NT2/D1 (cell line): ENCODE data around the gene FGF19.

ENCODE experiments used
- DNase-seq: peaks from one replicate; pipeline ENCODE4 v3.0.0-alpha.2; 2011; ENCODE audit warnings: low read depth, low spot score
- H3K27me3 ChIP-seq: 2 replicates; pipeline ENCODE4 v1.6.0; 2011; ENCODE audit warnings: mild to moderate bottlenecking; ENCODE audit not compliant: insufficient read length, insufficient read depth
- H3K36me3 ChIP-seq: 2 replicates; pipeline ENCODE4 v1.6.1; 2011; ENCODE audit warnings: mild to moderate bottlenecking, low read length, mixed read lengths; ENCODE audit not compliant: insufficient read depth, insufficient read length
- H3K4me1 ChIP-seq: 2 replicates; pipeline ENCODE4 v1.5.1; 2011; ENCODE audit not compliant: insufficient read depth, insufficient read length
- H3K4me3 ChIP-seq: 2 replicates; pipeline ENCODE4 v1.5.1; 2011; ENCODE audit warnings: low read depth; ENCODE audit not compliant: insufficient read length
- H3K9ac ChIP-seq: 2 replicates; pipeline ENCODE4 v1.6.0; 2011; ENCODE audit warnings: low read depth; ENCODE audit not compliant: insufficient read length
- H3K9me3 ChIP-seq: 2 replicates; pipeline ENCODE4 v1.5.1; 2011; ENCODE audit warnings: mild to moderate bottlenecking, low read length; ENCODE audit not compliant: insufficient read depth
- SUZ12 ChIP-seq: IDR thresholded peaks from 2 replicates; pipeline ENCODE4 v1.6.1; 2011; ENCODE audit not compliant: insufficient read length, insufficient read depth; ENCODE audit errors: extremely low read depth
- YY1 ChIP-seq: IDR thresholded peaks from 2 replicates; pipeline ENCODE4 v1.6.1; 2011; ENCODE audit not compliant: insufficient read length, insufficient read depth
- ZNF274 ChIP-seq: IDR thresholded peaks from 2 replicates; pipeline ENCODE4 v1.6.1; 2011; ENCODE audit warnings: mild to moderate bottlenecking, low read depth, low read length

The FGF19 gene

DNA sequence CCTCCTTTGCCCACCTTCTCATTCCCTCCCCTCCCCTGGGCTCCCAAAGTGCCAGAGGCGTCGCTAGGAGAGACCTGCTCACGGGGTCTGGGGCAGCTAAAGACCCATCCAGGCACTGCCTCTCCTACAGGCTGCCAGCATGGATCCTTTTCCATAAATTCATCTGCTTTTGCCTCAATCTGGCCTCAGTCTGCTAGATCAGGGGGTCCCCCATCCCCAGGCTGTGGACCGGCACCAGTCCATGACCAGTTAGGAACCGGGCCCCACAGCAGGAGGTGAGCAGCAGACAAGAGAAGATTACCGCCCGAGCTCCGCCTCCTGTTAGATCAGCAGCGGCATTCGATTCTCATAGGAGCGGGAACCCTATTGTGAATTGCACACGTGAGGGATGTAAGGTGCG is 41.0 kb downstream of the FGF19 start:
- Histone ChIP-seq H3K27me3 (no peaks in the 10 kb centered on the region), H3K9ac (no peak overlapping the region), H3K4me3 (no peak overlapping the region), H3K9me3 (no peaks in the 10 kb centered on the region), H3K36me3 (peaks cover 58% of the 10 kb centered on the region), H3K4me1 (peaks cover 17% of the 10 kb centered on the region)
- no peak for DNase-seq
- no peak for TF ChIP-seq YY1
- no peak for TF ChIP-seq SUZ12
- TF ChIP-seq ZNF274: no peak

DNA sequence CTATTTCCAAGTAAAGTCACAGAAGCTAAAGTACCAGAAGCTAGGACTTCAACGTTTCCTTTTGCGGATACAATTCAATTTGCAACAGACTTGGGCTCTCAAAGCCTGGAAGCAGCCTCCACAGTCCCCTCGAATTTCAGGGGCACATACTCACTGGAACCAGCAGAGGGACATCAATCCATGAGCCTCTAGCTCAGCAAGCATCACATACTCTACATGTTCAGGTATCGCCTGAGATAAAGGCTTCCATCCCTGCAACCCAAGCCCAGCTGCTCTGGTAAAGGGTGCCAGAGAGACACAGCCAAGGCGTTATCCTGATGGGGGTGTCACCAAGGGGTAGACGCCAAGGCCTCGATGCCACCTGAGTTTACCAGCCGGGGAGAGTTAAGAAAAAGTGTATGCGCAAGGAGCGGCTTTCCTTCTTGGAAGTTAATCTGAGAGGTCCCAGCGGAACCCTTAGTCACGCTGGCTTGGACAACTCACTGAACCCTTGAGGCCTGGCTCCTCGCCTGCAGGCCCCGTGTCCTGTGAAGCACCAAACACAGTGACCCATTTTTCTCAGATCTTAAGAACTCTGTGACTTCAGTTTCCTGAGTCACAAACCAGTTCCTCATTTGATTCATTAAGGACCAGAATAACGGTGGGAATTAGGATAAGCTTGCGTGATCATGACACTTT is 41.7 kb downstream of the FGF19 start:
- no peak for TF ChIP-seq SUZ12
- TF ChIP-seq ZNF274: no peak
- TF ChIP-seq YY1: no peak
- Histone ChIP-seq H3K4me1 (peaks cover 23% of the 10 kb centered on the region), H3K9me3 (no peaks in the 10 kb centered on the region), H3K9ac (no peak overlapping the region), H3K36me3 (peaks cover 51% of the 10 kb centered on the region), H3K4me3 (no peak overlapping the region), H3K27me3 (no peaks in the 10 kb centered on the region)
- no peak for DNase-seq

DNA sequence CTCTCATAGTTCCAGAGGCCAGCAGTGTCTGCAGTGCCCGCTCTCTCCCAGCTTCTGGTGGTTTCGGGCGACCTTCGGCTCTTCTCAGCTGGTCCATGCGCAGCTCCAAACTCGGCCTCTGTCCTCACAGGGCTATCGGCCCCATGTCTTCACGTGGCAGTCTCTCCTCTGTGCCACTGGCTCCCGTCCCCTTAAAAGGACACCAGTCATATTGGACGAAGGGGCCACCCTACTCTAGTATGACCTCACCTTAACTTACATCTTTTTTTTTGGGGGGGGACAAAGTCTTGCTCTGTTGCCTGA is 42.5 kb downstream of the FGF19 start:
- no peak for DNase-seq
- H3K4me3 ChIP-seq: no peak overlapping the region
- H3K9ac ChIP-seq: no peak overlapping the region
- no peaks in the 10 kb centered on the region for H3K27me3 ChIP-seq
- TF ChIP-seq YY1: no peak
- TF ChIP-seq ZNF274: no peak
- no peak for TF ChIP-seq SUZ12
- H3K4me1 ChIP-seq: peaks cover 29% of the 10 kb centered on the region
- peaks cover 45% of the 10 kb centered on the region for H3K36me3 ChIP-seq
- no peaks in the 10 kb centered on the region for H3K9me3 ChIP-seq

DNA sequence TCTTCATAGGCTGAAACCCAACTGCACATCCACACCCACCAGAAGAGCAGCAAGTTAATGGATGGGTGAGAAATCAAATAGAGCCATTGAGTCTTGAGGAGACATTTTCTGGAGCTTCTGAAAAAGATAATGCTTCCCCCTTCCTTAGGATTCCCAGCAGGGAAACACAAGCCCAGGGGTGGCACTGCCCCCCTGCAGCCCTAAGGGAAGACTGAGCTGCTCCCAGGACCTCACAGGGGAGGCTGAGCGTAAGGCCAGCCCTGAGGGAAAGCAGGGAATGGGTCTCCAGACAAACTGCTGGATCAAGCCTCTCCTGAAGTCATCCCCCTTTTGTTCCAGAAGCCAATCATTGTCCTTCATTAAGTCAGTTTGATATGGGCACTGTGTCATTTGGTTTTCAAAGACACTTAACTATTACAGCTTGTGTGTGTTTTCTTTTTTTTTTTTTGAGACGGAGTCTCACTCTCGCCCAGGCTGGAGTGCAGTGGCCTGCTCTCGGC is 43.8 kb downstream of the FGF19 start:
- H3K27me3 ChIP-seq: no peaks in the 10 kb centered on the region
- no peak overlapping the region for H3K9ac ChIP-seq
- H3K4me1 ChIP-seq: peaks cover 29% of the 10 kb centered on the region
- peaks cover 34% of the 10 kb centered on the region for H3K36me3 ChIP-seq
- DNase-seq: no peak
- H3K9me3 ChIP-seq: no peaks in the 10 kb centered on the region
- H3K4me3 ChIP-seq: no peak overlapping the region
- no peak for TF ChIP-seq YY1
- TF ChIP-seq ZNF274: no peak
- TF ChIP-seq SUZ12: no peak

DNA sequence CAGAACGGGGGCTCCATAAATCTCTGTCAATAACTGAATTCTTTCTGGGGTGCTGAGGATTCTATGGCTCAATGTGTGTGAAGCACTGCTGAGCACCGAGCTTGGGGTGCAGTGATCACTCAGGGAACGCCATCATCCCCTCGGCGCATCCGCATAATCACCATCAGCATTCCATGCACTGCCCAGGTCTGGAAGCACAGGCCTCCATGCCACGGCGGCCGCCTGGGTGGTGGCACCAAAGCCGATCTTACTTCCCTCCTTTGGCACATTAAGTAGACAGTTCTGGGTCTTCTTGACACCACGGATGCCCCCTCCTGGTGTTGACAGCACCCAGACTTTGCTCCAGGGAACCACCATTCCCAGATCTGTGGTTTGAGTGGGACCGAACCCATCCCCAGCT is 44.2 kb downstream of the FGF19 start:
- Histone ChIP-seq H3K36me3 (peaks cover 30% of the 10 kb centered on the region), H3K4me1 (peaks cover 29% of the 10 kb centered on the region), H3K9ac (no peak overlapping the region), H3K27me3 (no peaks in the 10 kb centered on the region), H3K4me3 (no peak overlapping the region), H3K9me3 (no peaks in the 10 kb centered on the region)
- TF ChIP-seq ZNF274: no peak
- no peak for TF ChIP-seq SUZ12
- TF ChIP-seq YY1: no peak
- DNase-seq: no peak

DNA sequence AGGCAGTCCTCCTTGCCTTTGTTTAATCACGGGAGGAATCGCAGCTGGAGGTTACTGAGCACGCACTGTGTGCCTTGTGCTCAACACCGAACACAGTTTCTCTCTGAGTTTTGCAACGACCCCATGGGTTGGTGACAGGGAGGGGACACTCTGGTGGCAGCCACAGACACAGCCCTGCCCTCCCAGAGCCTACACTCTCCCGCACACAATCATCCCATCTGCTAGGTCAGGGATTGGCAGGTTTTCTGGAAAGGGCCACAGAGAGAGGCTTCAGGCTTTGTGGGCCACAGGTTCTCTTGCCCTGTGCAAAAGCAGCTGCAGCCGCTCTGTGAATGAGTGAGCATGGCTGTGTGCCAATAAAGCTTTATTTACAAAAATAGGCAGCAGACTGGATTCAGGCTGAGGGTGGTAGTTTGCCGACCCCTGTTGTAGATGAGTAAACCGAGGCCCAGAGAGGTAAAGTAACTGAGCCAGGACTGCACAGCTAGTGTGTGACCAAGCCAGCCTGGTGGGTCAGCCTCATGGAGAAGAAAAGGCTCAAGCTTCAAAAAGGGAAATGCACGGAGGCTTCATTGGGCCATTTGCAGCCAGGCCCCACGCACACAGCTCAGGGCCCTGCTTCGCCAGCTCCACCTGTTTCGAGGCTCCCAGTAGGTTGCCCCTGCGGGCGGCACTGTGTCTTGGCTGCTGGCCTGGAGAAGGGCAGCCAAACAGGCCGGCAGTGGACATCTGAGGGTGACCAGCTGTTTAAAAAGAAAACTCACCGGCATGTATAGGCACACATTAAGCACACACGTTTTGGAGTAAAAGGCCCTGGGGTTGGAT is 45.0 kb downstream of the FGF19 start:
- Histone ChIP-seq H3K9me3 (no peaks in the 10 kb centered on the region), H3K27me3 (no peaks in the 10 kb centered on the region), H3K9ac (peak overlapping the region; percentile 68), H3K4me3 (no peak overlapping the region), H3K4me1 (peaks cover 29% of the 10 kb centered on the region), H3K36me3 (peaks cover 29% of the 10 kb centered on the region)
- no peak for TF ChIP-seq ZNF274
- TF ChIP-seq YY1: no peak
- TF ChIP-seq SUZ12: no peak
- no peak for DNase-seq

DNA sequence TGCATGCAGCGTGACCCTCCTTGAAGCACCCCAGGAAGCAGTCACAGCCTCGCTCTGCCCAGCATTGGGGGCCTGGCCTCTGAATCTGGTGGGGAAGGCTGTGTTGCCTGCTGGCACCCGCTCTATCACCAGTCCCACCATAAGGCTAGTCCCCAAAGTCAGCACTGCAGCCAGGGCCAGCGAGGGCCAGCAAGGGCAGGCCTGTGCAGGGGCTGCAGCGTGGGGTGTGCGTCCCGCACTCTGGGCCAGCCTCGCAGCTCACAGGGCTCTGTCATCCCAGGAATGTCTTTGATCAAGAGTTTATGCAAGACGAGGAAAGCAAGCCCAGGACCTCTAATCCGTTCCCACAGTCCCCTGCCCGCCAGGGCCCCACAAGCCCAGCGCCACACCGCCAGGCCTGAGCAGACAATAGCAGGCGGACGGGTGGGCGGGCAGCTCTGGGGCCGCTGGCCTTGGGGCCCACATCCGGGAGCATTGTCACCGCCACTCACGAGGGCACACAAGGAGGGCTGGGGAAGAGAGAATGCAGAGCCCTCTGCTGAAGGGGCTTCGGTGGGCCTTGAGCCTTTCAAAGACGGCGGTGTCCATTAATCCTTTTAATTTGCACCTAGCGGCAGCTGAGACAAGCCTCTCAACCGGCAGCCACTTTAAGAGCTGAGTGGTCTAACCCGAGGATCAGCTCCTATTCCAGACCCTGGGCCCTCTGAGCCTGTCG is 45.8 kb downstream of the FGF19 start:
- Histone ChIP-seq H3K9me3 (no peaks in the 10 kb centered on the region), H3K4me3 (no peak overlapping the region), H3K27me3 (no peaks in the 10 kb centered on the region), H3K36me3 (peaks cover 32% of the 10 kb centered on the region), H3K9ac (peak overlapping the region; percentile 68), H3K4me1 (peaks cover 29% of the 10 kb centered on the region)
- TF ChIP-seq YY1: no peak
- no peak for TF ChIP-seq SUZ12
- TF ChIP-seq ZNF274: no peak
- DNase-seq: peak; percentile 87
